Hematopoietic multipotent progenitor cell treated with erythropoietin and hydrocortisone succinate and interleukin-3 and kit ligand, for 6 days (in vitro differentiated cells): ENCODE measurements around the gene MRPS27.

Experiments used
- DNase-seq: peaks from one replicate; pipeline ENCODE4 v3.0.0-alpha.2; 2015

Gene MRPS27

DNA sequence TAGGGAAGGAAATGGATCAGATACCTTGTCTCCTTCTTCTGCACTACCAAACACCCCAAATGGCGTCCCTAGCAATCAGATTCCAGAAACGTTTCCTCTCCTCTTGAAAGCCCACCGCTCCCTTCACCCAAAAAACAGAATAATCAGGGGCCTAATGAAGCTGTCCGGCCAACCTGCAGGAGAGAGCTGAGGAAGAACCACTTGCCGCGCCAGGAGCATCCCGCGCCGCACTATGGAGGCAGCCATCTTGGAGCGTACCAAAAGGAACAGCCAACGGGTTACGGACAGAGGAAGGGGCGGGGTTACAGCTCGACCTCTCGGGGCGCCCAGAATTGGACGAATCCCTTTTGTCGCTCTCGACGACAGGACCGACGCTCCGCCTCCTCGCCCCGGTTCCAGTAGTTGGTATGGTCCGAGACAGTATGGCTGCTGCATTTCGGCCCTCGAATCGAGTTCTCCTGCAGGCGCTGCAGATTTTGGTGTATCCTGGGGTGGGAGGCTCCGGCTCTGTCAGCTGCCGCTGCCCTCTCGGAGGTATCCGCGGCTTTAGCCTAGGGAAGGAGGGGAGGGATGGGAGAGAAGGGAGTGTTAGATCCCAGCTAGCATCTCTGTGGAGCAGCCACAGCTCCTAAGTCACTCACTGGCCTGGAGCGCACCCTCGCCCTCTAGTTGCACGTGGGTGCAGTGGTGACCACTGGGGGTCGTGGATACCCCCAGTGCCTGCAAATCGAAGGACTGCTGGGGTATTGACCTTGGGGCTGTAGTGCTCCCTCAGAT is at the start of gene MRPS27, which contains the start of gene PTCD2:
TSS of gene MRPS27 (minus strand) at position 265 of the 777 bp plus-strand sequence. CDS start at position 246, 19 bp downstream.
TSS of gene PTCD2 (plus strand) at position 398 of the 777 bp plus-strand sequence. CDS start at position 408, 10 bp downstream.
- peak; percentile 100 for DNase-seq

DNA sequence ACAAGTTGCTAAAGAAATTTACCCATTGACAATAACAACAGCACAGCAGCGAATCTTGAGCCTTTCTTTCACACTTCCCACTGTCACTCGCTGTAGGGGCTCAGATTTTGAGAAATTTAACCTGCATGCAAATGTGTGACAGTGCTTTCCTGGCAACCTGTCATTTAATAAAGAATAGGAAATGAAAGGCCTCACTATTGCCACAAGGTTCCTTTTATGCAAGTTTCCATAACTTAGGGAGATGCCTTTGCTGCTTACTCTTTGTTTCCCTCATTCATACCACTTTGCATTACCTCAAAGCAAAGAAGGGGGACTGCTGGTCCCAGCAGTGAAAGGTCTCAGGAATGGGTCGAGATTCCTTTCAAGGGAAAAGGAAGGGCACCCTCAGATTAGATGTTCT is 49.7 kb upstream of the MRPS27 start:
- DNase-seq: no peak

DNA sequence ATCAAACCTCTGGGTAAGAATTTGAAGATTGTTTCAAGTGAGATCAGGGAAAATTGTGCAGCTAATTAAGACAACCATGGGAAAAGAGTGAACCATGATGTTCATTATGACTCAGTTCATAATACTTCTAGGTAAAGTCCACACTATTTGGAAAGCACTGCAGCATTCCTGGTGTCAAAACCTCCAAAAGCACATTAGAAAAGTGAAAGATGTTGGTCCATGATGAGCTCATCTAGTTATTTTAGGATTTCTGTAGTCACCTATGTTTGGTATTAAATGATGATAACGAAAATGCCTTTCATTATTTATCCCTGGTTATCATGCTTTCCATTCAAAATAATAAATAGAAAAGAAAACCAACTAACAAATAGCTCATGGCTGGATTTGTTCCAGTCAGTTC is 49.3 kb upstream of the MRPS27 start:
- DNase-seq: no peak

- DNase-seq: no peak
Observed at GRCh38 chr5:72368271-72368670, 48.2 kb upstream of the MRPS27 start.

GRCh38 chr5:72366324-72366976 is 46.4 kb upstream of the MRPS27 start:
- peak; percentile 94 for DNase-seq

DNA sequence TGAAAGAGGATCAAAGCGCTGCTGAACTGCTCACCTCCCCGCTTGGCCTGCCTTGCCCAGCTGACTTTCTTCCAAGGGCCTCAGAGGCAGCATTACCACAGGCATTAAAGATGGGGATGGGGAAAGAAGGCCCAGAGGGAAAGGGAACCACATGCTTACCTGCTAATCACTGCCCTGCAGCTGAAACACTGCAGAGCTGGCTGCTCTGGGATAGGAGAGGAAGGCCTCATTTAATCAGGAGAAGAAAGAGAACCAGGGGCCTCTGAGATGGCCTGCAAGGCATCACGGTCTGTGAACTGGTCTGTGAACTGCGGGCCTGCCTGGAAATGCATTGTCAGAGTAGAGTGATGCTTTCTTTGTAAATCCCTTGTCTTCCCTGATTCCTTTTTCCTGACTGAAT is 44.9 kb upstream of the MRPS27 start:
- no peak for DNase-seq

GRCh38 chr5:72364171-72364570 is 44.1 kb upstream of the MRPS27 start:
- DNase-seq: peak; percentile 57

DNA sequence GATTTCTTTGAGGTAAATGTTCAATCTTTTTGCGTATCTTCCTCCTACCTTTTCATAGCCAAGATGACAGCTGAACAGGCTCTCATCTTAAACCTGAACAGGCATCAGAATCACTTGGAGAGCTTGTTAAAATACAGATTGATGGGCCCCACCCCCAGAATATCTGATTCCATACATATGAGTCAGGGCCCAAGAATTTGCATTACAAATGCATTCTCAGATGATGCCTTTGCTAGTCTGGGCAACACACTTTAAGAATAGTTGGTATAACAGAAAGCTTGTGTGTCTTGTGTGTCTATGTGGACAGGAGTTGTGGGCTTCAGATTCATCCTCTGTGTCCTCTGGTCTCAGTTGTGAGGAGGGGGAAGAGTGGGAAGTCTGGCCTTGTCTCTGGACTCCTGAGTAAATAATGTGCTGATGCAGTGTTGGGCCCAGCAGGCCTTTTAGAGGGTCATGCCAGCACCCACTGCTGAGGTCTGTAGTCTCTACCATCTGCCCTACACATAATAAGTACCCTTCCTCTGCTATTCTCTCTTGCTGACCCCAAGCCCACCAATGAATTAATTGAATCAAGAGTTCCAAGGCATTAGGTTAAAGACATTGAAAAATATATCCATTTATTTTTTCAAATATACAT is 43.2 kb upstream of the MRPS27 start:
- DNase-seq: no peak

DNA sequence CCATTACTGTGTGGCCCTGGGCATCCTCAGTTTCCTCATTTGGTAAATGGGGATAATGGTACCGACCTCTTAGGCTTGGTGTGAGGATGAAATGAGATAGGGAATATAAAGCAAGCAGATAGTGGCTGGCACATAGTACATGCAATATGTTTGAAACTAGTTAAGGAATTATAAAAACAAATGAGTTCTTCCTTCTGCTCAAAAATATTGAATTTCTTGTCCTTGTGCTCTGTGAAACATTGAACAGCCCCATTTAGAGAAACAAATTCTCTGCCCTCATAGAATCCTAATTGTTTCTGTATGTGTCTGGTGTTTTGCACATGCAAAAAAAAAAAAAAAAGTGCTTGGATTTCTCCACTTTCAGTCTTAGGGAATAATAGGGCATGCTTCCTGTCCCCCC is 39.8 kb upstream of the MRPS27 start:
- no peak for DNase-seq

- no peak for DNase-seq
Observed at GRCh38 chr5:72358925-72359324, 38.9 kb upstream of the MRPS27 start.

DNA sequence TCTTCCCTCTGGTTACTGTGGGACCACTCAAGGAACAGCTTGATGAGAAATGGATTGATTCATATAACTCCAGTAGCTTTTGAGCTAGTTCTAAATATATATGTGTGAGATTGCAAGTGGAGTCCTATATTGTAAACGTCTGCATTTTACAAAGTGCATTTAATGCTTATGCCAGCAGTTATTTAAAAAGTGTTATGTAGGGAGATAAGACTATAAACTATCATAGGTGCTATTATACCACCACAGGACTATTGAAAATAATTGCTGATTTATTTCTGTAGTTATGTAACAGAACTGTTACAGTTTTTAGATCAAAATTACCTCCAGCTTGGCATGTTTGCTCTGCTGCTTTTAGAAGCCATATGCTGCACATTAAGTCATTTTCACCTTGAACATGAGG is 36.3 kb upstream of the MRPS27 start:
- DNase-seq: no peak

- DNase-seq: peak; percentile 16
Observed at GRCh38 chr5:72355706-72356299, 35.8 kb upstream of the MRPS27 start.

DNA sequence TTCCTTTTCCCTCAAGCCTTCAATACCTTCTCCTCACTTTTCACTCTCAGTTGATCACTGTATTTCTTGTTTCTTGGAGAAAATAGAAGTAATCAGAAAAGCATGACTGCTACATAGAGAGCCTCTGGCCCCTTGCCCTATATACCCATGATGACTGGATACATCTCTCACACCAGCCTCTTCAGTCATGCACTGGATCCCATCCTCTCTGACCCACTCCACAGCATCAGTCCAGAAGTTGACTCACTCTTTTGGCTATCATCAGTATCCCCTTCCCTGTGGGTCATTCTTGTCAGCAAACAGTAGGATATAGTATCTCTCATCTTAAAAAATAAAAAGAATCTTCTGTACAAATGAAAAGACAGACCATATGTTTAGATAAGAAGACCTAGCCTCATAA is 33.0 kb upstream of the MRPS27 start:
- DNase-seq: no peak

DNA sequence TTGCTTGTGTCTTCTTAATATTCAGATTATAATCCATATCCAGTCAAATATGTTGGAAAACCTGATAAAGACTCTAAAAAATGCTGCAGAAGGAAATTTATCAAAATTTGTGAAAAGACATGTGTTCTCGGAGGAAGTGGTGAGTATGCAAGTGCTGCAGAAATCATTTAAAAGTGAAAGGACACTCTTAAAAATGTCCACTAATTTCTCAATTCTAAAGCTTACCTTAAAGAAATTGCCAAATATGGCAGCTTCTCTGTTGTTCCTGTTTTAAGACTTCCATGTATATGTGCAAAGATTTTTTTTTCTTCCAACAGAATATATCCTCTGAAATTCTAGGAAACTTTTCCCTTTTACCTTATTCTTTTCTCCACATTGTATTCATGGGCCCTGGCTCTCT is 32.6 kb upstream of the MRPS27 start:
- no peak for DNase-seq

GRCh38 chr5:72351376-72351775 is 31.3 kb upstream of the MRPS27 start:
- DNase-seq: no peak

GRCh38 chr5:72347801-72348308 is 27.8 kb upstream of the MRPS27 start:
- DNase-seq: no peak

DNA sequence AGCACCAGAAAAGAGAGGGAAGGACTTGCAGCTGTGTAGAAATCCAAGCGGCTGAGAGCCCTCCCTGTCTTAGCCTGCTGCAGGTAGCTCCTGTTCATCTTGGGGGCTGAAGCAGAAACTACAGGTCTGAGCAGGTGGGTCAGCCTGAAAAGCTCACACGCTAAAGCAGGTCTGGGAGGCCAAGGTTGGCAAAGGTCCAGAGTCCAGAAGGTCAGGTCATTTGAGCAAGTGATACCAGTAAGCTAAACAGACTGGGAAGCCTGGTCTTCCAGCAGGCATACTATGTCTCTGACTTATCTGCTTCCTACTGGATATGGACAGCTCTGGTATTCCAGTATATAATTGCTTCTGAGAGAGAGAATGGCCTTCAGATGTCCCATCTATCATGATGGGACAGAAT is 26.4 kb upstream of the MRPS27 start:
- DNase-seq: no peak

GRCh38 chr5:72338689-72339209 is 18.7 kb upstream of the MRPS27 start:
- DNase-seq: no peak

- DNase-seq: no peak
Observed at GRCh38 chr5:72337159-72337558, 17.1 kb upstream of the MRPS27 start.

- DNase-seq: no peak
Observed at GRCh38 chr5:72330712-72331111, 10.7 kb upstream of the MRPS27 start.

DNA sequence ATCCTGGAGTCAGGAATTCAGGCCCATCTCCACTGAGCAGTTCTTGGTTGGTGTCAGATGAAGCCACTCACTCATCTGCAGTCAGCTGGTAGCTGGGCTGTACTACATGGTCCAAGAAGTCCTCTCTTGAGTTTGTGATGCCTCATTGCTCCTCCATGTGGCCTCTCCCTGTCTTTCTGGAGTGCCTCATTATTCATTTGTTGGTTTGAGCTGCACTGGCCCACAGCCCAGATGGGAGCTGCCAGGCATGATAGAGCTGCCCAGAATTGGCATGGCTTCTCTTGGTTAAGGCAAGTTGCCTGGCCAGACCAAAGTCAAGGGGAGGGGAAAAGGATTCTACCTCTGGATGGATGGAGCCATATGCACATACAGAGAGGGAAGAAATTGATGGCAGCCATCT is 8.1 kb upstream of the MRPS27 start:
- DNase-seq: peak; percentile 50

- no peak for DNase-seq
Observed at GRCh38 chr5:72326306-72326649, 6.2 kb upstream of the MRPS27 start.
